ENCODE data around the gene ZNF182.

GRCh38 chrX:47976254-47977151 lies 27.3 kb downstream of the ZNF182 start:
- TF ChIP-seq CTCF (conservative IDR thresholded peaks at IDR 0.05; ENCODE audit: low read length) (no peak), EZH2phosphoT487 (IDR thresholded peaks at IDR 0.05; ENCODE audit: borderline replicate concordance) (no peak)

Measured in Loucy (cell line).